HFFc6 (cell line): ENCODE measurements around the gene ZNF683. TPM values are rescaled to one million over a fixed set of nuclear protein-coding genes. Genes with fewer than 3 reads are reported as not detected.
A peak's percentile ranks its signal among the peaks of the same experiment; 100 is the strongest.

Experiments
- DNase-seq: peaks from one replicate; pipeline ENCODE4 v3.0.0-alpha.2; 2018
- H3K27ac Mint-ChIP-seq: 2 replicates; pipeline ENCODE4 v1.8.0; 2020; ENCODE audit warnings: mild to moderate bottlenecking, mixed read lengths
- H3K27me3 Mint-ChIP-seq: 2 replicates; pipeline ENCODE4 v1.8.0; 2021; ENCODE audit warnings: mild to moderate bottlenecking, moderate library complexity, mixed read lengths; ENCODE audit not compliant: insufficient read depth
- H3K36me3 Mint-ChIP-seq: 2 replicates; pipeline ENCODE4 v1.8.0; 2021; ENCODE audit warnings: low read depth, mixed read lengths
- H3K4me1 Mint-ChIP-seq: 2 replicates; pipeline ENCODE4 v1.8.0; 2020; ENCODE audit warnings: low read depth, mixed read lengths
- H3K4me3 Mint-ChIP-seq: 2 replicates; pipeline ENCODE4 v1.8.0; 2020; ENCODE audit warnings: mild to moderate bottlenecking, moderate library complexity, mixed read lengths
- H3K9me3 Mint-ChIP-seq: 2 replicates; pipeline ENCODE4 v1.8.0; 2020; ENCODE audit warnings: mild to moderate bottlenecking, mixed read lengths
- total RNA-seq, 6 experiments: library from RNA; stranded (reverse); fragmentation: NEBNext Ultra II Directional; extraction: Animal tissue kit (Norgen Biotek cat#: 25700); gene quantifications; 2 replicates in 1 of 6; 3 replicates in 5 of 6; pipeline ENCODE4 v1.2.3, GENCODE V29; 2021
- TF ChIP-seq, protein P1 (sequence below): fragments of 200-600 bp; sonication (generic); IDR thresholded peaks from 2 replicates; pipeline ENCODE4 v1.5.0; 2021; ENCODE audit warnings: antibody characterized with exemption, mild to moderate bottlenecking

Gene ZNF683
- total RNA-seq, 6 experiments from 2014 or later, result not detected

DNA sequence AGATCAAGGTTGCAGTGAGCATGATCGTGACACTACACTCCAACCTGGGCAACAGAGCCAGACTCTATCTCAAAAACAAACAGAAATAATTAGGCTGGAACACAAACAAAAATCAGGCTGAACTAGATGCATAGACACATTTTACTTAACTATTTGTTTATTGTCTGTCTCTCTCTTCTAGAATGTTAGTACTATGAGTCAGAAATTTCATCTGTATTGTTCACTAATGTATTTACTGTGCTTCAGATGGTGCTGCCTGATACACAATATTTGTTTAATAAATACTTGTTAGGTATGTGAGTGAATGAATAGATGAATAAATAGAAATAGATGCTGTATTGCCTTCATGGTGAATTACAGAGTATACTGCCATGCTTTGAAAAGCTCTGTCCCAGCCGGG, 32.1 kb upstream of the ZNF683 start:
- peak overlapping the region; percentile 39; the same call in 1 of the 2 replicates for H3K4me3 Mint-ChIP-seq
- H3K4me1 Mint-ChIP-seq, result peaks cover 39% of the 10 kb centered on the region
- H3K27me3 Mint-ChIP-seq, result peaks cover 8% of the 10 kb centered on the region
- no peaks in the 10 kb centered on the region for H3K36me3 Mint-ChIP-seq
- H3K9me3 Mint-ChIP-seq, result no peaks in the 10 kb centered on the region
- H3K27ac Mint-ChIP-seq, result no peak overlapping the region; the same call in 1 of the 2 replicates
- TF ChIP-seq, protein P1, sequence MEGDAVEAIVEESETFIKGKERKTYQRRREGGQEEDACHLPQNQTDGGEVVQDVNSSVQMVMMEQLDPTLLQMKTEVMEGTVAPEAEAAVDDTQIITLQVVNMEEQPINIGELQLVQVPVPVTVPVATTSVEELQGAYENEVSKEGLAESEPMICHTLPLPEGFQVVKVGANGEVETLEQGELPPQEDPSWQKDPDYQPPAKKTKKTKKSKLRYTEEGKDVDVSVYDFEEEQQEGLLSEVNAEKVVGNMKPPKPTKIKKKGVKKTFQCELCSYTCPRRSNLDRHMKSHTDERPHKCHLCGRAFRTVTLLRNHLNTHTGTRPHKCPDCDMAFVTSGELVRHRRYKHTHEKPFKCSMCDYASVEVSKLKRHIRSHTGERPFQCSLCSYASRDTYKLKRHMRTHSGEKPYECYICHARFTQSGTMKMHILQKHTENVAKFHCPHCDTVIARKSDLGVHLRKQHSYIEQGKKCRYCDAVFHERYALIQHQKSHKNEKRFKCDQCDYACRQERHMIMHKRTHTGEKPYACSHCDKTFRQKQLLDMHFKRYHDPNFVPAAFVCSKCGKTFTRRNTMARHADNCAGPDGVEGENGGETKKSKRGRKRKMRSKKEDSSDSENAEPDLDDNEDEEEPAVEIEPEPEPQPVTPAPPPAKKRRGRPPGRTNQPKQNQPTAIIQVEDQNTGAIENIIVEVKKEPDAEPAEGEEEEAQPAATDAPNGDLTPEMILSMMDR, result no peak
- peak; percentile 38 for DNase-seq

DNA sequence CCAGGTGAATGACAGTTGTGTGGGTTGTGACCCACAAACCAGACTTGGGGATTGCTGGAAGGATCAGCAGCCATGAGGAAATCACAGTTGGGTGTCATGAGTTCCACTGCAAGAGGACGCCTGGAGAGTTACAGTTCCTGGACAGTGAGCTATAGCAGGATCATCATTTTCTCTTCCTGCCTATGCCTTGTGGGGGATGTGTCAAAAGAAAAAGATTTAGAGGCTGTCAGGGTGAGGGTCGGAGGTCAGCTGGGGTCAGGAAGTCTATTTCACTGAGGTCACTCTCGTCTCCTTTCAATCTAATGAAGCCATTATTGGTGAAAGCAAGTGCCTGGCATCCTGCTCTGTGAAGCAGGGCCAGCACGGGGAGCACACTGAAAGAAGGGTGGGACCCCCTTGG, 31.1 kb upstream of the ZNF683 start:
- no peak for DNase-seq
- TF ChIP-seq, protein P1, result no peak
- no peak overlapping the region for H3K4me3 Mint-ChIP-seq

DNA sequence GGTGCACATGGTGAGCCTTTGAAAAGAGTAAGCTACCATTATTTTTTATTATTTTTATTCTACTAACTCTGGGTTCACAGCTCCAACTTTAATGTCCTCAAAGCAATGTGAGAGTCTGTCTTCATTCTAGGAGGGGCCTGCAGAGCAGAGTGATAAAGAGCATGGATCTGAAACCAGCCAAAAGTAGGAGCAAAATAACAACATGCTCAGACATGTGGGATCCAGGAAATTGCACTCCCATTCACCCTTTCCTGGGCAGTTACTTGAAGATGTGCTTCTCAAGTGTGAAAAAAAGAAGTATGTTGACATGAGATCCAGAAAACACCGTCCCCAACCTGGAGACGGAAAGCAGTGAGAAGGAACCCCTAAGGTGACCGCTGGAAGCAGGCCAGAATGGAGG, 29.3 kb upstream of the ZNF683 start:
- H3K9me3 Mint-ChIP-seq, result no peaks in the 10 kb centered on the region
- TF ChIP-seq, protein P1, result no peak
- no peak for DNase-seq
- no peak overlapping the region for H3K27ac Mint-ChIP-seq
- H3K4me1 Mint-ChIP-seq, result peaks cover 26% of the 10 kb centered on the region
- H3K4me3 Mint-ChIP-seq, result no peak overlapping the region
- H3K27me3 Mint-ChIP-seq, result peaks cover 1% of the 10 kb centered on the region
- H3K36me3 Mint-ChIP-seq, result no peaks in the 10 kb centered on the region

More for the DNA sequence above, 31.1 kb upstream of the ZNF683 start:
- peaks cover 29% of the 10 kb centered on the region for H3K4me1 Mint-ChIP-seq
- no peaks in the 10 kb centered on the region for H3K9me3 Mint-ChIP-seq
- H3K36me3 Mint-ChIP-seq, result no peaks in the 10 kb centered on the region
- H3K27ac Mint-ChIP-seq, result no peak overlapping the region
- peaks cover 3% of the 10 kb centered on the region for H3K27me3 Mint-ChIP-seq

DNA sequence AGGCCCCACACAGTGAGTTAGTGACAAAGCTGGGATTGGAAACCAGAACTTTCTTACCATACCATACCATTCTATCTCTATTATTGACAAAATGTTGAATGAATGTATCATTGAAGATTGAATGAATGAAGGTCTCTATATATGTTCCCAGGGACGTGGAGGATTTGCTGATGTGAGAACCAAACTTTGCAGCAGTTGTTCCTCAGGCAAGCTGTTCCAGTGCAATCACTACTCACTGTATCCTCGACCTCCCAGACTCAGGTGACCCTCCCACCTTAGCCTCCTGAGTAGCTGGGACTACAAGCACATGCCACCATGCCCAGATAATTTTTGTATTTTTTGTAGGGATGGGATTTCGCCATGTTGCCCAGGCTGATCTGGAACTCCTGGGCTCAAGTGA, 26.5 kb upstream of the ZNF683 start:
- Mint-ChIP-seq H3K27me3 (peaks cover 3% of the 10 kb centered on the region), H3K9me3 (no peaks in the 10 kb centered on the region), H3K4me1 (peaks cover 10% of the 10 kb centered on the region), H3K27ac (no peak overlapping the region), H3K36me3 (no peaks in the 10 kb centered on the region), H3K4me3 (no peak overlapping the region)
- DNase-seq, result no peak
- TF ChIP-seq, protein P1, result no peak

DNA sequence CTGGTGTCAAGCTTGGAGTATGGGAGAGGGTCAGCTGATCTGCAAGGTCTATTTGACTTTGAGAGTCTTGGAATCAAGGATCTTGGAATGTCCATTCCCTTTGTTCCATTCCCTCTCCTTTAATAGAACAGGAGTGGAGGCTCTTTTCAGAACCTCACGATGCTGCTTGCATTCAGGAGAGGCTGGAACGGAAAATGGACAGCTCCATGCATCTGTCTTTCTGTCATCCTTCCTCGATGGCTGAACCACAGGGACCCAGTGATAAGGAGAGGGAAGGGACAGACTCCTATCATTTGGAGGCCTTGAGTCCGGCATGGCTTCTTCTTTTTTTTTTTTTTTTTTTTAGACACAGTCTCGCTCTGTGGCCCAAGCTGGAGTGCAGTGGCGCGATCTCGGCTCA, 23.2 kb upstream of the ZNF683 start:
- H3K4me1 Mint-ChIP-seq, result peaks cover 6% of the 10 kb centered on the region
- H3K27me3 Mint-ChIP-seq, result peaks cover 3% of the 10 kb centered on the region; the same call in 1 of the 2 replicates
- no peak overlapping the region for H3K4me3 Mint-ChIP-seq
- TF ChIP-seq, protein P1, result no peak
- no peaks in the 10 kb centered on the region for H3K9me3 Mint-ChIP-seq
- H3K27ac Mint-ChIP-seq, result no peak overlapping the region
- no peaks in the 10 kb centered on the region for H3K36me3 Mint-ChIP-seq
- DNase-seq, result no peak

DNA sequence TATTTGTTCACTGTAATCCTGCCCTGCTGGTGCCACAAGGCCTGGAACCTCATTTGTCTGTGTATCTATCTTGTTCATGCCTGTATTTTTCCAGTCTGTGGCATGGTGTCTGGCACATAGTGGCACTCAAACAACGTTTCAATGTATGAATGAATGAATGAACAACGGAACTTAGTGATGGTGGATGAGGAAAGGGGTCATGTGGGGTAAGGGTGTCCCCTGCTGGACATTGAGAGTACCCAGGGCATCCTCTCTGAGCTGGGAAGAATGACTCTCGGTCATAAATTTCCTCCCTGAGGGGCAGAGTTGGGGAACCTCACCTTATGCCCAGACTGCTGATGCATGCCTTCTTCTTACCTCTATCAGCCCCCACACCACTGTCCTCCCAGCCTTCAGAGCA, 18.9 kb upstream of the ZNF683 start:
- Mint-ChIP-seq H3K9me3 (no peaks in the 10 kb centered on the region), H3K36me3 (no peaks in the 10 kb centered on the region), H3K4me1 (peaks cover 26% of the 10 kb centered on the region), H3K27ac (no peak overlapping the region), H3K27me3 (peaks cover 3% of the 10 kb centered on the region), H3K4me3 (no peak overlapping the region)
- peak; percentile 53 for DNase-seq
- TF ChIP-seq, protein P1, result peak; percentile 90
